CD4-positive, alpha-beta T cell treated with Interleukin-15 for 4 hours (primary cell): ENCODE data around the gene E4F1.

ENCODE experiments used
- DNase-seq: peaks from one replicate; pipeline ENCODE4 v3.0.0-alpha.2; 2020; ENCODE audit warnings: low spot score

Gene E4F1

GRCh38 chr16:2206780-2207433, 16.5 kb upstream of the E4F1 start:
- DNase-seq: no peak

- DNase-seq: no peak
Observed at GRCh38 chr16:2207872-2208271, 15.5 kb upstream of the E4F1 start.

- DNase-seq: no peak
Observed at GRCh38 chr16:2208308-2208707, 15.1 kb upstream of the E4F1 start.

- no peak for DNase-seq
Observed at GRCh38 chr16:2208772-2209171, 14.6 kb upstream of the E4F1 start.

- DNase-seq: no peak
Observed at GRCh38 chr16:2209258-2210008, 14.0 kb upstream of the E4F1 start.

- no peak for DNase-seq
Observed at GRCh38 chr16:2210009-2210332, 13.4 kb upstream of the E4F1 start.

- DNase-seq: no peak
Observed at GRCh38 chr16:2210386-2211365, 12.7 kb upstream of the E4F1 start, which contains the start of gene BRICD5. BRICD5 (minus strand) TSS chr16:2210863; CDS start chr16:2210833, 30 bp downstream.

- no peak for DNase-seq
Observed at GRCh38 chr16:2211923-2212347, 11.5 kb upstream of the E4F1 start.

- no peak for DNase-seq
Observed at GRCh38 chr16:2212362-2213324, 10.7 kb upstream of the E4F1 start.

- no peak for DNase-seq
Observed at GRCh38 chr16:2213817-2214718, 9.3 kb upstream of the E4F1 start.

GRCh38 chr16:2214719-2214968, 8.7 kb upstream of the E4F1 start, which contains the start of gene PGP:
PGP (minus strand) TSS chr16:2214840; CDS start chr16:2214777, 63 bp downstream.
- no peak for DNase-seq

- DNase-seq: no peak
Observed at GRCh38 chr16:2216330-2216729, 7.1 kb upstream of the E4F1 start.

GRCh38 chr16:2223942-2224486, 623 bp downstream of the E4F1 start:
- DNase-seq: peak; percentile 7

- no peak for DNase-seq
Observed at GRCh38 chr16:2226245-2226793, 2.9 kb downstream of the E4F1 start.

GRCh38 chr16:2226918-2227317, 3.5 kb downstream of the E4F1 start:
- DNase-seq: no peak

GRCh38 chr16:2228161-2228824, 4.9 kb downstream of the E4F1 start:
- DNase-seq: no peak

- no peak for DNase-seq
Observed at GRCh38 chr16:2229091-2229490, 5.7 kb downstream of the E4F1 start.

GRCh38 chr16:2229632-2230250, 6.3 kb downstream of the E4F1 start:
- DNase-seq: no peak

- DNase-seq: no peak
Observed at GRCh38 chr16:2230376-2230775, 7.0 kb downstream of the E4F1 start.
